ENCODE results near the gene INF2. TPM values are rescaled to one million over a fixed set of nuclear protein-coding genes. Genes with fewer than 3 reads are reported as not detected.

INF2 gene
- total RNA-seq, 2 experiments from 2014 or later = 74.9 to 76.9 TPM

GRCh38 chr14:104644091-104644635 is 45.3 kb upstream of the INF2 start:
- H3K4me1 Mint-ChIP-seq (ENCODE audit: low read depth) = peaks cover 7% of the 10 kb centered on the region
- no peak overlapping the region for H3K27ac ChIP-seq (ENCODE audit: low read depth in 1 of 2, low read length in 2 of 2)
- H3K36me3 ChIP-seq (ENCODE audit: insufficient read depth, low read length) = no peaks in the 10 kb centered on the region
- no peak overlapping the region for H3K4me3 ChIP-seq (ENCODE audit: low read length)
- peaks cover 6 to 13% of the 10 kb centered on the region in 2 experiments for H3K27me3 ChIP-seq (ENCODE audit: control insufficient read depth in 1 of 2, insufficient read depth in 2 of 2, low read length in 2 of 2)
- DNase-seq (no peak), ATAC-seq (ENCODE audit: poor library complexity) (no peak)
- CTCF ChIA-PET = no interaction called here
- no peaks in the 10 kb centered on the region for H3K9me3 Mint-ChIP-seq
- POLR2A ChIA-PET = no interaction called here
- no peaks in the 10 kb centered on the region for H3K36me3 Mint-ChIP-seq (ENCODE audit: low read depth)
- H3K4me1 ChIP-seq (ENCODE audit: insufficient read depth, low read length) = peaks cover 6% of the 10 kb centered on the region
- H3K4me3 Mint-ChIP-seq = no peak overlapping the region
- no peak for TF ChIP-seq CTCF (IDR thresholded peaks at IDR 0.05)
- no peak overlapping the region for H3K27ac Mint-ChIP-seq
- H3K27me3 Mint-ChIP-seq = no peaks in the 10 kb centered on the region
- intact Hi-C loops (cut with DNase I, micrococcal nuclease) = no loop called here
- peaks cover 3 to 8% of the 10 kb centered on the region in 2 experiments for H3K9me3 ChIP-seq (ENCODE audit: control insufficient read depth in 1 of 2, insufficient read depth in 1 of 2, low read length in 2 of 2)

GRCh38 chr14:104644656-104645378 is 44.6 kb upstream of the INF2 start:
- peaks cover 3 to 8% of the 10 kb centered on the region in 2 experiments for H3K9me3 ChIP-seq (ENCODE audit: control insufficient read depth in 1 of 2, insufficient read depth in 1 of 2, low read length in 2 of 2)
- H3K36me3 ChIP-seq (ENCODE audit: insufficient read depth, low read length) = no peaks in the 10 kb centered on the region
- ChIA-PET POLR2A (no interaction called here), CTCF (no interaction called here)
- peaks cover 7% of the 10 kb centered on the region for H3K4me1 ChIP-seq (ENCODE audit: insufficient read depth, low read length)
- H3K36me3 Mint-ChIP-seq (ENCODE audit: low read depth) = no peaks in the 10 kb centered on the region
- peaks cover 7% of the 10 kb centered on the region for H3K4me1 Mint-ChIP-seq (ENCODE audit: low read depth)
- no peak overlapping the region for H3K27ac ChIP-seq (ENCODE audit: low read depth in 1 of 2, low read length in 2 of 2)
- H3K27me3 ChIP-seq (ENCODE audit: control insufficient read depth in 1 of 2, insufficient read depth in 2 of 2, low read length in 2 of 2) = peaks cover 2 to 9% of the 10 kb centered on the region in 2 experiments
- no peak overlapping the region for H3K27ac Mint-ChIP-seq
- no peak overlapping the region for H3K4me3 Mint-ChIP-seq
- H3K4me3 ChIP-seq (ENCODE audit: low read length) = no peak overlapping the region
- ATAC-seq (ENCODE audit: poor library complexity) (no peak), DNase-seq (no peak)
- no peak for TF ChIP-seq CTCF (IDR thresholded peaks at IDR 0.05)
- no peaks in the 10 kb centered on the region for H3K27me3 Mint-ChIP-seq
- H3K9me3 Mint-ChIP-seq = no peaks in the 10 kb centered on the region
- intact Hi-C loops (cut with DNase I, micrococcal nuclease) = no loop called here

GRCh38 chr14:104647467-104648043 is 41.9 kb upstream of the INF2 start:
- no peak overlapping the region for H3K27ac Mint-ChIP-seq
- ChIA-PET POLR2A (no interaction called here), CTCF (no interaction called here)
- H3K27ac ChIP-seq (ENCODE audit: low read depth in 1 of 2, low read length in 2 of 2) = no peak overlapping the region
- peaks cover 10% of the 10 kb centered on the region for H3K4me1 ChIP-seq (ENCODE audit: insufficient read depth, low read length)
- no peaks in the 10 kb centered on the region for H3K36me3 Mint-ChIP-seq (ENCODE audit: low read depth)
- H3K9me3 Mint-ChIP-seq = no peaks in the 10 kb centered on the region
- intact Hi-C loops (cut with DNase I, micrococcal nuclease) = no loop called here
- no peaks in the 10 kb centered on the region for H3K27me3 Mint-ChIP-seq
- DNase-seq = no peak
- H3K4me3 Mint-ChIP-seq = no peak overlapping the region
- peaks cover 4% of the 10 kb centered on the region for H3K4me1 Mint-ChIP-seq (ENCODE audit: low read depth)
- no peaks in the 10 kb centered on the region for H3K36me3 ChIP-seq (ENCODE audit: insufficient read depth, low read length)
- H3K9me3 ChIP-seq (ENCODE audit: control insufficient read depth in 1 of 2, insufficient read depth in 1 of 2, low read length in 2 of 2) = peaks cover 3 to 8% of the 10 kb centered on the region in 2 experiments
- ATAC-seq (ENCODE audit: poor library complexity) = no peak
- TF ChIP-seq CTCF (IDR thresholded peaks at IDR 0.05) = no peak
- peaks cover 0 to 6% of the 10 kb centered on the region in 2 experiments for H3K27me3 ChIP-seq (ENCODE audit: control insufficient read depth in 1 of 2, insufficient read depth in 2 of 2, low read length in 2 of 2)
- no peak overlapping the region for H3K4me3 ChIP-seq (ENCODE audit: low read length)
